A549 (cell line): ENCODE data around the gene SLC30A3. TPM values are rescaled to one million over a fixed set of nuclear protein-coding genes. Genes with fewer than 3 reads are reported as not detected.
A peak's percentile ranks its signal among the peaks of the same experiment; 100 is the strongest.

Experiments
- ATAC-seq, 2 experiments: fragments of 200-7000 bp in 1 of 2; fragments of >200 bp in 1 of 2; cut with Nextera tagmentation in 1 of 2; cut with Tn5 transposase in 1 of 2; 3 replicates each; pipeline versions ENCODE4 v1.8.0 to v1.9.1; 2018 to 2020; ENCODE audit warnings: mild to moderate bottlenecking in 1 of 2, moderate library complexity in 1 of 2
- CTCF ChIA-PET: fragments of 300-600 bp; sonication (Branson Sonifier 250); formaldehyde crosslinking; extraction: SDS; loops from one replicate; lab custom pipeline; 2021; ENCODE audit warnings: antibody characterized with exemption, inconsistent platforms; lab: Yijun Ruan, JAX
- POLR2A ChIA-PET: fragments of 350-600 bp; formaldehyde crosslinking; extraction: SDS; loops from one replicate; lab custom pipeline; 2021; ENCODE audit warnings: antibody characterized with exemption, inconsistent platforms; lab: Yijun Ruan, JAX
- DNase-seq, 2 experiments: peaks; one replicate each; pipeline versions ENCODE4 v3.0.0 to v3.0.0-alpha.2; 2011 to 2016; ENCODE audit warnings: low read depth in 1 of 2, low spot score in 1 of 2
- FAIRE-seq: peaks from 2 replicates; lab custom pipeline; 2011; peaks lifted over from hg19 to GRCh38; lab: Jason Lieb, UNC
- H3K27ac ChIP-seq, 2 experiments: fragments of >200 bp; sonication (Bioruptor Twin); formaldehyde crosslinking; 3 replicates each; pipeline ENCODE4 v1.5.1; 2016 to 2017
- H3K4me1 ChIP-seq: fragments of >200 bp; sonication (Bioruptor Twin); formaldehyde crosslinking; 3 replicates; pipeline ENCODE4 v1.6.1; 2016
- H3K4me2 ChIP-seq: fragments of >200 bp; sonication (Bioruptor Twin); formaldehyde crosslinking; 3 replicates; pipeline ENCODE4 v1.6.1; 2016
- H3K4me3 ChIP-seq: fragments of >200 bp; sonication (Bioruptor Twin); formaldehyde crosslinking; 3 replicates; pipeline ENCODE4 v1.5.1; 2016
- H3K9me3 ChIP-seq: fragments of >200 bp; sonication (Bioruptor Twin); formaldehyde crosslinking; 3 replicates; pipeline ENCODE4 v1.6.1; 2016
- BHLHE40 ChIP-seq: IDR thresholded peaks from 2 replicates; pipeline ENCODE4 v1.6.1; 2012; ENCODE audit warnings: low read depth, low read length, inconsistent platforms
- CEBPB ChIP-seq, 2 experiments: fragments of >200 bp in 1 of 2; sonication (Bioruptor Twin) in 1 of 2; formaldehyde crosslinking in 1 of 2; IDR thresholded peaks; 2 replicates each; pipeline ENCODE4 v1.6.1; 2012 to 2016
- CHD2 ChIP-seq: fragments of 150-350 bp; IDR thresholded peaks from 2 replicates; pipeline ENCODE4 v1.6.1; 2014; ENCODE audit warnings: low read length; ENCODE audit not compliant: partially characterized antibody
- EHF ChIP-seq: fragments of 250-450 bp; sonication (Bioruptor Pico); IDR thresholded peaks from 2 replicates; pipeline ENCODE4 v1.5.0; 2020; ENCODE audit warnings: mild to moderate bottlenecking
- EP300 ChIP-seq, 2 experiments: fragments of >200 bp; sonication (Bioruptor Twin); formaldehyde crosslinking; IDR thresholded peaks; 2 replicates in 1 of 2; 3 replicates in 1 of 2; pipeline ENCODE4 v1.6.1; 2016 to 2017
- ESRRA ChIP-seq: fragments of 150-350 bp; IDR thresholded peaks from 2 replicates; pipeline ENCODE4 v1.6.1; 2014; ENCODE audit warnings: mild to moderate bottlenecking, low read length, borderline replicate concordance
- FOSB ChIP-seq: fragments of 250-450 bp; sonication (Bioruptor Pico); IDR thresholded peaks from 2 replicates; pipeline ENCODE4 v1.5.0; 2020; ENCODE audit warnings: mild to moderate bottlenecking, moderate library complexity
- FOXS1 ChIP-seq: fragments of 250-450 bp; sonication (Bioruptor Pico); IDR thresholded peaks from 2 replicates; pipeline ENCODE4 v1.5.0; 2020; ENCODE audit warnings: mild to moderate bottlenecking, moderate library complexity
- HDAC2 ChIP-seq: fragments of 200-600 bp; sonication (generic); IDR thresholded peaks from 2 replicates; pipeline ENCODE4 v1.6.1; 2016
- HEYL ChIP-seq: fragments of 250-450 bp; sonication (Bioruptor Pico); IDR thresholded peaks from 2 replicates; pipeline ENCODE4 v1.8.0; 2021; ENCODE audit warnings: mild to moderate bottlenecking, moderate library complexity
- HOXB13 ChIP-seq: fragments of 250-450 bp; sonication (Bioruptor Pico); IDR thresholded peaks from 2 replicates; pipeline ENCODE4 v1.5.0; 2020; ENCODE audit warnings: low read depth, mild to moderate bottlenecking, moderate library complexity
- JUN ChIP-seq, 2 experiments: fragments of >200 bp; sonication (Bioruptor Twin); formaldehyde crosslinking; IDR thresholded peaks; 2 replicates in 1 of 2; 3 replicates in 1 of 2; pipeline ENCODE4 v1.6.1; 2016 to 2017
- MAFK ChIP-seq: fragments of 450-650 bp; IDR thresholded peaks from 2 replicates; pipeline ENCODE4 v1.6.1; 2014; ENCODE audit not compliant: partially characterized antibody
- NFE2L2 ChIP-seq: fragments of 150-350 bp; conservative IDR thresholded peaks from 2 replicates; pipeline ENCODE4 v1.6.1; 2014; ENCODE audit warnings: low read length
- NPAS2 ChIP-seq: fragments of 250-450 bp; sonication (Bioruptor Pico); IDR thresholded peaks from 2 replicates; pipeline ENCODE4 v1.8.0; 2022; ENCODE audit warnings: mild to moderate bottlenecking, moderate library complexity, borderline replicate concordance
- NR3C1 ChIP-seq: fragments of >200 bp; sonication (Bioruptor Twin); formaldehyde crosslinking; IDR thresholded peaks from 3 replicates; pipeline ENCODE4 v1.6.1; 2017
- PHF8 ChIP-seq: fragments of 200-600 bp; sonication (generic); IDR thresholded peaks from 2 replicates; pipeline ENCODE4 v1.6.1; 2016; ENCODE audit warnings: low read depth, mild to moderate bottlenecking, antibody characterized with exemption, moderate library complexity, borderline replicate concordance
- POLR2AphosphoS2 ChIP-seq: conservative IDR thresholded peaks from 2 replicates; pipeline ENCODE4 v1.6.1; 2012; ENCODE audit warnings: low read length, improper control_type of control experiment, inconsistent platforms
- RARB ChIP-seq: fragments of 250-450 bp; sonication (Bioruptor Pico); IDR thresholded peaks from 2 replicates; pipeline ENCODE4 v1.8.0; 2021; ENCODE audit warnings: mild to moderate bottlenecking, moderate library complexity
- RCOR1 ChIP-seq: fragments of 150-350 bp; IDR thresholded peaks from 2 replicates; pipeline ENCODE4 v1.6.1; 2014; ENCODE audit warnings: antibody characterized with exemption, low read length, low read depth
- RFX5 ChIP-seq: fragments of 450-650 bp; IDR thresholded peaks from 2 replicates; pipeline ENCODE4 v1.7.1; 2014; ENCODE audit warnings: antibody characterized with exemption, mild to moderate bottlenecking, moderate library complexity
- SMC3 ChIP-seq: fragments of >200 bp; sonication (Bioruptor Twin); formaldehyde crosslinking; IDR thresholded peaks from 3 replicates; pipeline ENCODE4 v1.6.1; 2018; ENCODE audit warnings: inconsistent platforms
- SREBF2 ChIP-seq: fragments of 450-650 bp; IDR thresholded peaks from 2 replicates; pipeline ENCODE4 v1.6.1; 2014; ENCODE audit warnings: mild to moderate bottlenecking, moderate library complexity
- TFCP2L1 ChIP-seq: fragments of 250-450 bp; sonication (Bioruptor Pico); IDR thresholded peaks from 2 replicates; pipeline ENCODE4 v1.5.0; 2021; ENCODE audit warnings: mild to moderate bottlenecking
- ZC3H11A ChIP-seq: fragments of 450-650 bp; IDR thresholded peaks from 2 replicates; pipeline ENCODE4 v1.6.1; 2014; ENCODE audit warnings: antibody characterized with exemption, mild to moderate bottlenecking
- ZFP36 ChIP-seq: fragments of 450-650 bp; IDR thresholded peaks from 2 replicates; pipeline ENCODE4 v1.6.1; 2014; ENCODE audit warnings: borderline replicate concordance; ENCODE audit not compliant: partially characterized antibody
- ZSCAN20 ChIP-seq: fragments of 250-450 bp; sonication (Bioruptor Pico); IDR thresholded peaks from 2 replicates; pipeline ENCODE4 v1.8.0; 2022; ENCODE audit warnings: mild to moderate bottlenecking, moderate library complexity
- WGBS: methylation state at CpG from one replicate; pipeline ENCODE4 v1.1.6; 2017; ENCODE audit errors: missing lambda C conversion rate; 5-methylcytosine and 5-hydroxymethylcytosine counted together
- polyA plus RNA-seq, 4 experiments: library from polyadenylated mRNA; depleted of rRNA in 3 of 4; stranded (reverse); fragments of >200 nt; fragmentation: RNase III in 1 of 4; extraction: RNeasy Plus Mini Kit Qiagen cat#74134 plus additional on column Dnase treatment in 1 of 4; gene quantifications; 2 replicates in 3 of 4; 3 replicates in 1 of 4; pipeline ENCODE4 v1.2.3, GENCODE V29; 2011 to 2017
- TF ChIP-seq, protein P1 (sequence below): fragments of >200 bp; sonication (Bioruptor Twin); formaldehyde crosslinking; IDR thresholded peaks from 2 replicates; pipeline ENCODE4 v1.6.1; 2016
- TF ChIP-seq, protein P2 (sequence below): fragments of 150-350 bp; IDR thresholded peaks from 2 replicates; pipeline ENCODE4 v1.6.1; 2014; ENCODE audit warnings: low read depth, mild to moderate bottlenecking, low read length

The SLC30A3 gene
- polyA plus RNA-seq, 2 of the 4 experiments (the other 2 are of a cell fraction): 0.90 to 1.9 TPM

DNA sequence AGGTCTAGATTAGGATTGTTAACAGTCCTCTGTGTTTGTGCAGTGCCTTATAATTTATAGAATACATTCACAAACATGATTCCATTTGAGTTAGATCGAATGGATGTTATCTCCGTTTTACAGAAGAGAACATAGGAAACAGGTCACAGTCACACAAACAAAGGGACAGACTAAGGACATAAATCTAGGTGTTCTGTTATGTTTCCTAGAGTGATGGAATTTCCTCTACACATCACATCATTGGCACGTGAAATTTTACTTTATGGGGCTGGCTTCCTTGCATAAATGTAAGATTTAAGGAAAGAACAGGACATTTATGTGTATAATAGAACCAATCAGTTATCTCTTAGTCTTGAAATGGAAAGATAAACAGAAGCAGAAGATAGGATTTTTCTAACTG is 25.8 kb upstream of the SLC30A3 start (continued):
- TF ChIP-seq TFCP2L1 (CRISPR knock-in tag) (no peak), HEYL (CRISPR knock-in tag) (no peak)

DNA sequence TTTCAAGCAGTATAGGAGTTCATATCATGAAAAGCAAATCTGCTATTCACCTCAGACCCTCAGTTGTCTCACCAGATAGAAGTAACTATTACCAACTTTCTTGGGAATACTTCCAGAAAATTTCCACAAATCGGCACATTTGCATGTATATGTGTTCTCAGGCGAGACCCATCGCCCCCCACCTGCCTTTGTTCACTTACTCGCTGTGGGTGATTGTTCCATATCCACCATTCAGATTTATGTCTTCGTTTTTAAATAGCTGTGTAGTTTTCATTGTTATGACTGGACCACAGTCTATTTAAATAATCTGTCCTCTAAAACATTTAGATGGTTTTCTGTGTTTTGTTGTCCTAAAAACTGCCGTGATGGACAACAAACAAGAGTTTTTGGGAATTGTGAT is 22.6 kb upstream of the SLC30A3 start:
- WGBS: 67% methylated on average over 6 of the region's 6 CpGs
- POLR2A ChIA-PET: no interaction called here
- CTCF ChIA-PET: interaction anchor here (10.6 to 12.1 kb wide), 3 partner anchors 11 to 33 kb away, joined by 205 to 394 read pairs (median 302); partner anchors contain the start of gene SLC30A3

DNA sequence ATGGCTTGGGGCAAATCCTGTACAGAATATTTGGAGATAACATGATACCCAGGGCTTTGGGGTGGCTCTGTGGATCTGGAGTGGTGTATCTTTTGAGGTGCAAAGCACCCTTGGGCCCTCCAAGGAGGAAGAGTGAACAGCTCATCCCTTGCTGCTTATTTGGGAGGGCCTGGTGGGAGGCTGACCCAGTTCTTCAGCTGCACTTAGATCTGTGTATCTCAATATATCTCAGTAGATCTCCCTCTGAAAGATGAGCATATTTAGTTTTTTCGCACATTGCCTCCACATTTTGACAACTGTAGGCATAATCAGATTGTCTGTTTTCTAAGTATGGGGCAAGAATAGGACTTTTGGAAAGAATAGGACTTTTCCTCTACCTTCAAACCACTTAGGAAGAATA is 22.1 kb upstream of the SLC30A3 start:
- FAIRE-seq (no peak), ATAC-seq (no peak), DNase-seq (no peak)
- Histone ChIP-seq H3K27ac (no peak overlapping the region), H3K4me1 (peaks cover 25% of the 10 kb centered on the region), H3K4me3 (no peak overlapping the region), H3K4me2 (no peak overlapping the region), H3K9me3 (no peaks in the 10 kb centered on the region)
- 74% methylated on average over 1 of the region's 1 CpG for WGBS
- CTCF ChIA-PET: interaction anchor here (3.2 to 12.1 kb wide), 5 partner anchors 11 to 188 kb away, joined by 12 to 394 read pairs (median 205); partner anchors contain the start of gene SLC30A3
- POLR2A ChIA-PET: no interaction called here
- no peak for TF ChIP-seq RFX5
- TF ChIP-seq TFCP2L1 (CRISPR knock-in tag): no peak
- TF ChIP-seq FOXS1: no peak
- TF ChIP-seq BHLHE40: no peak
- TF ChIP-seq CHD2: no peak
- no peak for TF ChIP-seq JUN (IDR thresholded peaks at IDR 0.05)
- no peak for TF ChIP-seq NR3C1
- no peak for TF ChIP-seq FOSB (CRISPR knock-in tag)
- no peak for TF ChIP-seq SMC3
- no peak for TF ChIP-seq SREBF2
- TF ChIP-seq CEBPB (IDR thresholded peaks at IDR 0.05): no peak
- no peak for TF ChIP-seq ESRRA
- TF ChIP-seq RCOR1: no peak
- TF ChIP-seq POLR2AphosphoS2: no peak
- TF ChIP-seq PHF8: no peak
- TF ChIP-seq HOXB13 (CRISPR knock-in tag): no peak
- TF ChIP-seq NPAS2 (CRISPR knock-in tag): no peak
- TF ChIP-seq ZC3H11A: no peak
- TF ChIP-seq, protein P1, sequence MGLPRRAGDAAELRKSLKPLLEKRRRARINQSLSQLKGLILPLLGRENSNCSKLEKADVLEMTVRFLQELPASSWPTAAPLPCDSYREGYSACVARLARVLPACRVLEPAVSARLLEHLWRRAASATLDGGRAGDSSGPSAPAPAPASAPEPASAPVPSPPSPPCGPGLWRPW: no peak
- no peak for TF ChIP-seq HDAC2
- TF ChIP-seq, all 56 proteins: peak for 0

More for the DNA sequence above, 22.6 kb upstream of the SLC30A3 start:
- Histone ChIP-seq H3K27ac (no peak overlapping the region), H3K4me1 (peaks cover 21% of the 10 kb centered on the region), H3K4me2 (no peak overlapping the region), H3K4me3 (no peak overlapping the region), H3K9me3 (no peaks in the 10 kb centered on the region)
- DNase-seq (no peak), FAIRE-seq (no peak), ATAC-seq (no peak)
- no peak for TF ChIP-seq FOSB (CRISPR knock-in tag)

DNA sequence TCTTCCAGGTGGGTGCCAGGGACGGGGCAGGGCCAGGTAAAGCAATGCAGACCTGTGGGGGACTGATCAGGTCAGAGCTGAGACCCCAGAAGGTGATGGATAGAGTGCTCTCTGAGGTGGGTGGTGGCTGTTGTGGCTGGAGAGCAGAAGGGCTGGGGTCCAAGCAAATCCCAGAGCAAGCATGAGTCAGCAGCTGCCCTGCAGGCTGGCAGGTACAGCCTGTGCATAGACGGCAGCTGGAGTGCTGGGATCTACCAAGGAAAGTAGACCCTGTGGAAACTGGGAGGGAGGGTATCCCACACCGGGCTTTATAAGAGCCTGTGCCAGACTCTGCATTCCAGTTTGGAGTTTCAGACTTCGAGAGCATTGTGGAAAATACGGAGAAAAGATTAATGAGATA is 20.0 kb upstream of the SLC30A3 start:
- DNase-seq (peak in 1 of 2 experiments; percentile 31), FAIRE-seq (no peak), ATAC-seq (peak; percentile 7 to 53; a peak in 3 of 6 replicates)
- Histone ChIP-seq H3K27ac (peak overlapping the region; percentile 38 to 75), H3K4me3 (no peak overlapping the region), H3K9me3 (no peaks in the 10 kb centered on the region), H3K4me1 (peaks cover 26% of the 10 kb centered on the region), H3K4me2 (peak overlapping the region; percentile 51)
- POLR2A ChIA-PET: no interaction called here
- WGBS: 47% methylated on average over 5 of the region's 5 CpGs
- CTCF ChIA-PET: interaction anchor here (0.6 to 12.1 kb wide), 13 partner anchors 13 to 437 kb away, joined by 3 to 394 read pairs (median 8); partner anchors contain the start of gene SLC30A3
- TF ChIP-seq NFE2L2: 0 out of 2 replicates have a peak, but pooled peaks have one; percentile 29
- TF ChIP-seq RARB (CRISPR knock-in tag): no peak
- TF ChIP-seq MAFK: peak; percentile 29
- TF ChIP-seq EHF (CRISPR knock-in tag): no peak
- no peak for TF ChIP-seq ZSCAN20 (CRISPR knock-in tag)
- TF ChIP-seq, protein P2, sequence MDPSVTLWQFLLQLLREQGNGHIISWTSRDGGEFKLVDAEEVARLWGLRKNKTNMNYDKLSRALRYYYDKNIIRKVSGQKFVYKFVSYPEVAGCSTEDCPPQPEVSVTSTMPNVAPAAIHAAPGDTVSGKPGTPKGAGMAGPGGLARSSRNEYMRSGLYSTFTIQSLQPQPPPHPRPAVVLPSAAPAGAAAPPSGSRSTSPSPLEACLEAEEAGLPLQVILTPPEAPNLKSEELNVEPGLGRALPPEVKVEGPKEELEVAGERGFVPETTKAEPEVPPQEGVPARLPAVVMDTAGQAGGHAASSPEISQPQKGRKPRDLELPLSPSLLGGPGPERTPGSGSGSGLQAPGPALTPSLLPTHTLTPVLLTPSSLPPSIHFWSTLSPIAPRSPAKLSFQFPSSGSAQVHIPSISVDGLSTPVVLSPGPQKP: no peak
- no peak for TF ChIP-seq HDAC2
- no peak for TF ChIP-seq EP300 (IDR thresholded peaks at IDR 0.05)
- no peak for TF ChIP-seq ZFP36
- TF ChIP-seq, all 56 proteins: peak for 2
